ENCODE results near the gene ADIPOR1.
"Not testable (repeated sequence)": the region's sequence is repeated elsewhere in the genome, so short reads cannot be mapped to it uniquely, and the experiment has no call there.

The ADIPOR1 gene

DNA sequence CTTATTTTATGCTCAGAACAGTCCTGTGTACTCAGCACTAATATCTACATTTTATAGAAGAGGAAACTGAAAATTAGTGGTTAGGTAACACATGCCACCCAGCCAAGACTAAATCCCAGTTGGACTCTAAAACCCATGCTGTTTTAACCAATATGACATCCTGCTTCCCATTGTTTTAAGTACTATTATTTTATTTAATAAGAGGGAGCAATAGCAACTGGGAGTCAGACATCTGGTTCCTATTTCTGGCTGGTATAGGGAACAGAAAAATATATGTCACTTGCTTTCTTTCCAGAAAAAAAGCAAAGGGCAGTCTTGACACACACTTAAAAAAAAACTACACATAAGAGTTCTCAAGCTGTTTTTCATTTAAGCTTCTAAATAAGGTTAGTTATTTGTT lies 43.0 kb downstream of the ADIPOR1 start:
- no peaks in the 10 kb centered on the region for H3K9me3 ChIP-seq (ENCODE audit: control insufficient read depth in 2 of 2, low read length in 2 of 2)
- H3K36me3 ChIP-seq (ENCODE audit: control insufficient read depth in 2 of 2, insufficient read depth in 2 of 2, low read length in 2 of 2), result peaks cover 50 to 76% of the 10 kb centered on the region in 2 donors
- H3K27me3 ChIP-seq (ENCODE audit: control insufficient read depth in 2 of 2, insufficient read depth in 2 of 2, low read length in 2 of 2), result no peaks in the 10 kb centered on the region
- no peak overlapping the region for H3K9ac ChIP-seq (ENCODE audit: low read depth in 1 of 2, low read length in 2 of 2)
- no peak overlapping the region for H3K27ac ChIP-seq (ENCODE audit: low read depth in 2 of 2, low read length in 2 of 2)
- H3K4me3 ChIP-seq (ENCODE audit: low read length in 2 of 2), result no peak overlapping the region
- H3K4me1 ChIP-seq (ENCODE audit: control insufficient read depth in 2 of 2, insufficient read depth in 2 of 2, low read length in 2 of 2), result peaks cover 0 to 3% of the 10 kb centered on the region in 2 donors

DNA sequence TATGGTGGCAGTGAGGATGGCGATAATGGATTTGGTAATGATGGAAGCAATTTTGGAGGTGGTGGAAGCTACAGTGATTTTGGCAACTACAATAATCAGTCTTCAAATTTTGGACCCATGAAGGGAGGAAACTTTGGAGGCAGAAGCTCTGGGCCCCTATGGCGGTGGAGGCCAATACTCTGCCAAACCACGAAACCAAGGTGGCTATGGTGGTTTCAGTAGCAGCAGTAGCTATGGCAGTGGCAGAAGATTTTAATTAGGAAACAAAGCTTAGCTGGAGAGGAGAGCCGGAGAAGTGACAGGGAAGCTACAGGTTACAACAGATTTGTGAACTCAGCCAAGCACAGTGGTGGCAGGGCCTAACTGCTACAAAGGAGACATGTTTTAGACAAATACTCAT lies 45.6 kb downstream of the ADIPOR1 start:
- H3K4me1 ChIP-seq (ENCODE audit: control insufficient read depth in 2 of 2, insufficient read depth in 2 of 2, low read length in 2 of 2); H3K9me3 ChIP-seq (ENCODE audit: control insufficient read depth in 2 of 2, low read length in 2 of 2); H3K9ac ChIP-seq (ENCODE audit: low read depth in 1 of 2, low read length in 2 of 2); H3K27ac ChIP-seq (ENCODE audit: low read depth in 2 of 2, low read length in 2 of 2); H3K27me3 ChIP-seq (ENCODE audit: control insufficient read depth in 2 of 2, insufficient read depth in 2 of 2, low read length in 2 of 2); H3K4me3 ChIP-seq (ENCODE audit: low read length in 2 of 2): not testable (repeated sequence)
- H3K36me3 ChIP-seq (ENCODE audit: control insufficient read depth in 2 of 2, insufficient read depth in 2 of 2, low read length in 2 of 2), result peaks cover 60 to 77% of the 10 kb centered on the region in 2 donors

DNA sequence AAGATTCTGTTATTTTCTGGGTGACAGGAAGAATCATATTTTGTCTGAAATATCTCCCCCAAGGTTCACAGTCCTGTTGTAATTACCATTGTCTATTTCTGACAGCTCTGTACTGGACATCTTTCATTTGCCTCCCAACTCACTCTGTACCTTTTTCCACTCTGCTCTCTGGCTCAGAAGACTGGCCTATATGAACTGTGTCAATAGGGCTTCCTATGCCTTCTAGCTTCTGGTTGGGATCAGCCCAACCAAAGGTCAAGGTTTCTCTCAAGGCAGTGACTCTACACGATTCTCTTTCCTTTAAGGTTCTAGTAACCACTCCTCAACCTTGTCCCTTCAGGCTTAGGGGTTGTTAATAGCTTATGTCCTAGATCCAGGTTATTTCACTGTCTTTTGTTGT lies 48.6 kb downstream of the ADIPOR1 start:
- Histone ChIP-seq H3K27me3 (ENCODE audit: control insufficient read depth in 2 of 2, insufficient read depth in 2 of 2, low read length in 2 of 2) (no peaks in the 10 kb centered on the region), H3K36me3 (ENCODE audit: control insufficient read depth in 2 of 2, insufficient read depth in 2 of 2, low read length in 2 of 2) (peaks cover 38 to 65% of the 10 kb centered on the region in 2 donors), H3K4me1 (ENCODE audit: control insufficient read depth in 2 of 2, insufficient read depth in 2 of 2, low read length in 2 of 2) (no peaks in the 10 kb centered on the region), H3K4me3 (ENCODE audit: low read length in 2 of 2) (no peak overlapping the region), H3K9me3 (ENCODE audit: control insufficient read depth in 2 of 2, low read length in 2 of 2) (no peaks in the 10 kb centered on the region), H3K27ac (ENCODE audit: low read depth in 2 of 2, low read length in 2 of 2) (no peak overlapping the region), H3K9ac (ENCODE audit: low read depth in 1 of 2, low read length in 2 of 2) (no peak overlapping the region)

DNA sequence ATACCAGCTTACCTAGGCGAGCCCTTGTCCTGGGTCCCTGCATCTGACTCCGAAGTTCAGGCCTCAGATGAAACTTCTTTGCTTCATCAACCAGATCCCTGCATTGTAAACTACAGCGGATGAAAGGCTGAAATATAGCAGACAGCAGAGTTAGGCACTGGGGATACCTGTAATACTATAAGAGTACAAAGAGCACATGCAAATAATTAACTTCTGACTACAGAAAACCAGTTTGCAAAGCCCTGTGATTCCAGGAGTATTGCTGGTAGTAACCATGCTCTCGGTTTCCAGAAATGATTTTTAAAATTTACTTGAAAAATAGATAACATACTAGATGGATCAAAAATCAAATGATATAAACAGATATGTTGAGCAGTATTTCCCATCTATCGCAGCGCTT lies 49.1 kb downstream of the ADIPOR1 start:
- H3K36me3 ChIP-seq (ENCODE audit: control insufficient read depth in 2 of 2, insufficient read depth in 2 of 2, low read length in 2 of 2), result peaks cover 35 to 66% of the 10 kb centered on the region in 2 donors
- no peak overlapping the region for H3K9ac ChIP-seq (ENCODE audit: low read depth in 1 of 2, low read length in 2 of 2)
- H3K4me1 ChIP-seq (ENCODE audit: control insufficient read depth in 2 of 2, insufficient read depth in 2 of 2, low read length in 2 of 2), result no peaks in the 10 kb centered on the region
- H3K27ac ChIP-seq (ENCODE audit: low read depth in 2 of 2, low read length in 2 of 2), result no peak overlapping the region
- no peaks in the 10 kb centered on the region for H3K27me3 ChIP-seq (ENCODE audit: control insufficient read depth in 2 of 2, insufficient read depth in 2 of 2, low read length in 2 of 2)
- no peaks in the 10 kb centered on the region for H3K9me3 ChIP-seq (ENCODE audit: control insufficient read depth in 2 of 2, low read length in 2 of 2)
- no peak overlapping the region for H3K4me3 ChIP-seq (ENCODE audit: low read length in 2 of 2)

DNA sequence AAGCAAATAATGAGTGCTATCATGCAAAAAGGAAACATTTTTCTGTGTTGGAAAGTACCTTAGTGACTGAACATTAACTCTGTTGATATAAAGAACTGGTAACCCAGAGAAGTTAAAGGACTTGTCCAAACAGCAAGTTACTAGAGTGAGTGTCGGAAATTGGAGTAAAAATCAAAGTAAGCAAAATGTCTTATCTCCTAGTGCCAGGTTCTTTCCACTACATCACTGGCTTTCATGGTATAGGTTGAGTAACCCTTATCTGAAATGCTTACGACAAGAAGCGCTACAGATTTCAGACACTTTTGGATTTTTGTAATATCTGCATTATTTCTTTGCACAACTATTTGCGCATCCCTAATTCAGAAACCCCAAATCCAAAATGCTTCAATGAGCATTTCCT lies 52.8 kb downstream of the ADIPOR1 start:
- Histone ChIP-seq H3K9me3 (ENCODE audit: control insufficient read depth in 2 of 2, low read length in 2 of 2) (no peaks in the 10 kb centered on the region), H3K36me3 (ENCODE audit: control insufficient read depth in 2 of 2, insufficient read depth in 2 of 2, low read length in 2 of 2) (peaks cover 17 to 41% of the 10 kb centered on the region in 2 donors), H3K4me3 (ENCODE audit: low read length in 2 of 2) (no peak overlapping the region), H3K27me3 (ENCODE audit: control insufficient read depth in 2 of 2, insufficient read depth in 2 of 2, low read length in 2 of 2) (no peaks in the 10 kb centered on the region), H3K9ac (ENCODE audit: low read depth in 1 of 2, low read length in 2 of 2) (no peak overlapping the region), H3K27ac (ENCODE audit: low read depth in 2 of 2, low read length in 2 of 2) (no peak overlapping the region), H3K4me1 (ENCODE audit: control insufficient read depth in 2 of 2, insufficient read depth in 2 of 2, low read length in 2 of 2) (no peaks in the 10 kb centered on the region)

DNA sequence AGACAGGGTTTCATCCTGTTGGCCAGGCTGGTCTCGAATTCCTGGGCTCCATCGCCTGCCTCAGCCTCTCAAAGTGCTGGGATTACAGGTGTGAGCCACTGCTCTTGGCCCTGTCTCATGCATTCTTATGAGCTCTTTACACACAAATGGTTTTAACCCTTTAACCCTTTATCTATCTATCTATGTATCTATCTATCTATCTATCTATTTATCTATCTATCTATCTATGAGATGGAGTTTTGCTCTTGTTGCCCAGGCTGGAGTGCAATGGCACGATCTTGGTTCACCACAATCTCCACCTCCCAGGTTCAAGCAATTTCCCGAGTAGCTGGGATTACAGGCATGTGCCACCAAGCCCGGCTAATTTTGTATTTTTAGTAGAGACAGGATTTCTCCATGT lies 54.3 kb downstream of the ADIPOR1 start:
- not testable (repeated sequence) for H3K27me3 ChIP-seq (ENCODE audit: control insufficient read depth in 2 of 2, insufficient read depth in 2 of 2, low read length in 2 of 2); H3K9ac ChIP-seq (ENCODE audit: low read depth in 1 of 2, low read length in 2 of 2); H3K9me3 ChIP-seq (ENCODE audit: control insufficient read depth in 2 of 2, low read length in 2 of 2); H3K4me3 ChIP-seq (ENCODE audit: low read length in 2 of 2); H3K27ac ChIP-seq (ENCODE audit: low read depth in 2 of 2, low read length in 2 of 2); H3K4me1 ChIP-seq (ENCODE audit: control insufficient read depth in 2 of 2, insufficient read depth in 2 of 2, low read length in 2 of 2)
- peaks cover 10 to 37% of the 10 kb centered on the region in 2 donors for H3K36me3 ChIP-seq (ENCODE audit: control insufficient read depth in 2 of 2, insufficient read depth in 2 of 2, low read length in 2 of 2)

DNA sequence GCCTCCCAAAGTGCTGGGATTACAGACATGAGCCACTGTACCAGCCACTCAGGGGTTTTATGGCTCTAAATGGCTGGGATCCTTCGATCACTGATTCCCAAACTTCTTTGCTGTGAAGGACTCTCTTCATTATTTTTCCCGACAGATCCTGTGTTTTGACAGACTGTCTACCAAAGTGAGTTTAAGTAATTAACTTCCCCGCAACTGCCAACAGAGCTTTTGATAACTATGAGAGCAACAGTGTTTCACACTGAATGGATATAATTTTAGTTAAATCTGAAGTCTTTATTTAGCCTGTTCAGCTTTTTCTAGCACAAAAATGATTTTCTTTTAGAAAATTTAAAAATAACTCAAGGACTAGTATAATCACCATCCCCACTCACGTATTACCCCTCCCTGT lies 56.6 kb downstream of the ADIPOR1 start:
- H3K9ac ChIP-seq (ENCODE audit: low read depth in 1 of 2, low read length in 2 of 2), result no peak overlapping the region
- no peaks in the 10 kb centered on the region for H3K4me1 ChIP-seq (ENCODE audit: control insufficient read depth in 2 of 2, insufficient read depth in 2 of 2, low read length in 2 of 2)
- no peaks in the 10 kb centered on the region for H3K9me3 ChIP-seq (ENCODE audit: control insufficient read depth in 2 of 2, low read length in 2 of 2)
- no peaks in the 10 kb centered on the region for H3K27me3 ChIP-seq (ENCODE audit: control insufficient read depth in 2 of 2, insufficient read depth in 2 of 2, low read length in 2 of 2)
- H3K27ac ChIP-seq (ENCODE audit: low read depth in 2 of 2, low read length in 2 of 2), result no peak overlapping the region
- peaks cover 12 to 36% of the 10 kb centered on the region in 2 donors for H3K36me3 ChIP-seq (ENCODE audit: control insufficient read depth in 2 of 2, insufficient read depth in 2 of 2, low read length in 2 of 2)
- no peak overlapping the region for H3K4me3 ChIP-seq (ENCODE audit: low read length in 2 of 2)

DNA sequence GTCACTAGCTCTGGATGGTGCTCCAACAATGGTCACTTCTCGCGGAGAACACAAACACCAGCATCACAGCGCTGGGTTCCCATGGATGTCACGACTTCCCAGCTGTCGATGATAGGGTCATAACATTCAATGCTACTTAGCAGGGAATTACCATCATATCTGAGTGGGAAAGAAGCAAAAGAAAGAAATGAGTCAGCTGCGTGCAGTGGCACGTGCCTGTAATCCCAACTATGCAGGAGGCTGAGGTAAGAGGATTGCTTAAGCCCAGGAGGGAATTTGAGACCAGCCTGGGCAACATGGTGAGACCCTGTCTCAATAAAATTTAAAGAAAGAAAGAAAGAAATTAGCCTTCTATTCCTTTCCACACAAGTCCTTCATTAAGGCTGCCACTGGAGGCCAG lies 65.6 kb downstream of the ADIPOR1 start:
- Histone ChIP-seq H3K27ac (ENCODE audit: low read depth in 2 of 2, low read length in 2 of 2) (no peak overlapping the region), H3K36me3 (ENCODE audit: control insufficient read depth in 2 of 2, insufficient read depth in 2 of 2, low read length in 2 of 2) (peaks cover 48 to 54% of the 10 kb centered on the region in 2 donors), H3K27me3 (ENCODE audit: control insufficient read depth in 2 of 2, insufficient read depth in 2 of 2, low read length in 2 of 2) (no peaks in the 10 kb centered on the region), H3K4me1 (ENCODE audit: control insufficient read depth in 2 of 2, insufficient read depth in 2 of 2, low read length in 2 of 2) (peaks cover 8 to 11% of the 10 kb centered on the region in 2 donors), H3K4me3 (ENCODE audit: low read length in 2 of 2) (no peak overlapping the region), H3K9me3 (ENCODE audit: control insufficient read depth in 2 of 2, low read length in 2 of 2) (no peaks in the 10 kb centered on the region), H3K9ac (ENCODE audit: low read depth in 1 of 2, low read length in 2 of 2) (no peak overlapping the region)
